Activated CD8-positive, alpha-beta memory T cell treated with anti-CD3 and anti-CD28 coated beads for 4 hours (primary cell): ENCODE measurements around the gene BUB1B.
"Not testable (repeated sequence)": the region's sequence is repeated elsewhere in the genome, so short reads cannot be mapped to it uniquely, and the experiment has no call there.

Experiments used
- DNase-seq, 2 donors: peaks; one replicate each; pipeline ENCODE4 v3.0.0-alpha.2; 2020; ENCODE audit warnings: low read depth in 2 of 2

The BUB1B gene

GRCh38 chr15:40136470-40137302 is 24.2 kb upstream of the BUB1B start:
- DNase-seq = no peak

- no peak for DNase-seq
These were observed 23.3 kb upstream of the BUB1B start for GRCh38 chr15:40137303-40138200.

GRCh38 chr15:40138201-40138570 is 22.7 kb upstream of the BUB1B start:
- not testable (repeated sequence) for DNase-seq

- no peak for DNase-seq
These were observed 18.4 kb upstream of the BUB1B start for GRCh38 chr15:40142428-40142827.

- DNase-seq = no peak
These were observed 14.8 kb upstream of the BUB1B start for GRCh38 chr15:40146037-40146436.

GRCh38 chr15:40149339-40149738 is 11.5 kb upstream of the BUB1B start:
- no peak for DNase-seq

GRCh38 chr15:40150163-40150925 is 10.5 kb upstream of the BUB1B start:
- DNase-seq = no peak

GRCh38 chr15:40151499-40151898 is 9.4 kb upstream of the BUB1B start:
- no peak for DNase-seq

GRCh38 chr15:40151991-40152390 is 8.9 kb upstream of the BUB1B start:
- DNase-seq = no peak

- not testable (repeated sequence) for DNase-seq
These were observed 6.0 kb upstream of the BUB1B start for GRCh38 chr15:40154821-40155220.

GRCh38 chr15:40155270-40155910 is 5.5 kb upstream of the BUB1B start:
- DNase-seq = no peak

- no peak for DNase-seq
These were observed 3.0 kb upstream of the BUB1B start for GRCh38 chr15:40157778-40158447.

- DNase-seq = no peak
These were observed 848 bp upstream of the BUB1B start for GRCh38 chr15:40160021-40160420.

- DNase-seq = no peak
These were observed 973 bp downstream of the BUB1B start for GRCh38 chr15:40161693-40162391.

- DNase-seq = no peak
These were observed 1.7 kb downstream of the BUB1B start for GRCh38 chr15:40162552-40162951.

- no peak for DNase-seq
These were observed 3.0 kb downstream of the BUB1B start for GRCh38 chr15:40163657-40164416.

- DNase-seq = not testable (repeated sequence)
These were observed 6.5 kb downstream of the BUB1B start for GRCh38 chr15:40167374-40167773.

- DNase-seq = no peak
These were observed 14.3 kb downstream of the BUB1B start for GRCh38 chr15:40175160-40175559.

GRCh38 chr15:40182358-40183029 is 21.6 kb downstream of the BUB1B start:
- no peak for DNase-seq
